GM06990 (cell line): ENCODE data around the gene SPEF1.

ENCODE experiments used
- DNase-seq: peaks from one replicate; pipeline ENCODE4 v3.0.0-alpha.2; 2011; ENCODE audit not compliant: insufficient read length; ENCODE audit errors: extremely low read depth
- H3K27me3 ChIP-seq: replicated peaks from 2 replicates; pipeline ENCODE4 v1.6.0; 2011; ENCODE audit warnings: low read length; ENCODE audit not compliant: control insufficient read depth, insufficient read depth
- H3K36me3 ChIP-seq: 2 replicates; pipeline ENCODE4 v1.5.1; 2011; ENCODE audit warnings: low read length; ENCODE audit not compliant: control insufficient read depth, insufficient read depth
- H3K4me3 ChIP-seq: replicated peaks from 2 replicates; pipeline ENCODE4 v1.5.1; 2011; ENCODE audit warnings: low read depth, mild to moderate bottlenecking, control low read depth, low read length
- TF ChIP-seq, protein P1 (sequence below): IDR thresholded peaks from 2 replicates; pipeline ENCODE4 v1.5.1; 2011; ENCODE audit warnings: low read length, control low read depth, mild to moderate bottlenecking, inconsistent platforms; ENCODE audit not compliant: insufficient read depth, poor library complexity, severe bottlenecking

Gene SPEF1

DNA sequence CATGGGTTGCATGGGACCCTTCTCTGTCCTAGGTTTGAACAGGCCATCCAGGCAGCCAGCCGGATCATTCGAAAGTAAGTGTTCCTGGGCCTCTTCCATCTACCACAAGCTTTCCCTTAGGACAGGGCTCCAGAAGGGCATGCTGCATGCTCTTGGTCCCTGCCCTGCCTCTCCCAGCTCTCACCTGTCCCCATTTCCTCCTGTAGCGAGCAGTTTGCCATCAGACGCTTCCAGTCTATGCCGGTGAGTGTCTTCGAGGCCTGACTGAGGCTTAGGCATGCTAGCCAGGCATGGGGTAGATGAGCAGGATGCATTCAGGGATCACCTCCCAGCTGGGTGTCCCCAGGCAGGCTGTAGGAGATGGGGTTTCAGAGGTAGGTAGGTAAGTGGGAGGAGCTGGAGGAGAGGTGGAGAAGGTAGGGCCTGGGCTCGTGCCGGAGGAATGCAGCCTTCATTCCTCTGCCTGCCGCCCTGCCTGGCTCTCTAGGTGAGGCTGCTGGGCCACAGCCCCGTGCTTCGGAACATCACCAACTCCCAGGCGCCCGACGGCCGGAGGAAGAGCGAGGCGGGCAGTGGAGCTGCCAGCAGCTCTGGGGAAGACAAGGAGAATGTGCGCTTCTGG, 19.1 kb upstream of the SPEF1 start:
- H3K36me3 ChIP-seq, result peaks cover 22% of the 10 kb centered on the region
- DNase-seq, result no peak
- no peak overlapping the region for H3K4me3 ChIP-seq
- TF ChIP-seq, protein P1, sequence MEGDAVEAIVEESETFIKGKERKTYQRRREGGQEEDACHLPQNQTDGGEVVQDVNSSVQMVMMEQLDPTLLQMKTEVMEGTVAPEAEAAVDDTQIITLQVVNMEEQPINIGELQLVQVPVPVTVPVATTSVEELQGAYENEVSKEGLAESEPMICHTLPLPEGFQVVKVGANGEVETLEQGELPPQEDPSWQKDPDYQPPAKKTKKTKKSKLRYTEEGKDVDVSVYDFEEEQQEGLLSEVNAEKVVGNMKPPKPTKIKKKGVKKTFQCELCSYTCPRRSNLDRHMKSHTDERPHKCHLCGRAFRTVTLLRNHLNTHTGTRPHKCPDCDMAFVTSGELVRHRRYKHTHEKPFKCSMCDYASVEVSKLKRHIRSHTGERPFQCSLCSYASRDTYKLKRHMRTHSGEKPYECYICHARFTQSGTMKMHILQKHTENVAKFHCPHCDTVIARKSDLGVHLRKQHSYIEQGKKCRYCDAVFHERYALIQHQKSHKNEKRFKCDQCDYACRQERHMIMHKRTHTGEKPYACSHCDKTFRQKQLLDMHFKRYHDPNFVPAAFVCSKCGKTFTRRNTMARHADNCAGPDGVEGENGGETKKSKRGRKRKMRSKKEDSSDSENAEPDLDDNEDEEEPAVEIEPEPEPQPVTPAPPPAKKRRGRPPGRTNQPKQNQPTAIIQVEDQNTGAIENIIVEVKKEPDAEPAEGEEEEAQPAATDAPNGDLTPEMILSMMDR, result no peak
- no peaks in the 10 kb centered on the region for H3K27me3 ChIP-seq

- Histone ChIP-seq H3K4me3 (no peak overlapping the region), H3K36me3 (peaks cover 13% of the 10 kb centered on the region), H3K27me3 (no peaks in the 10 kb centered on the region)
- no peak for DNase-seq
- TF ChIP-seq, protein P1, result no peak
Measured at GRCh38 chr20:3798908-3799248, 17.6 kb upstream of the SPEF1 start.

GRCh38 chr20:3798373-3798768, 17.1 kb upstream of the SPEF1 start:
- DNase-seq, result no peak
- Histone ChIP-seq H3K36me3 (peaks cover 8% of the 10 kb centered on the region), H3K4me3 (peak overlapping the region; percentile 16; the same call in 1 of the 2 replicates), H3K27me3 (no peaks in the 10 kb centered on the region)
- TF ChIP-seq, protein P1, result no peak

GRCh38 chr20:3797592-3798372, 16.5 kb upstream of the SPEF1 start:
- H3K36me3 ChIP-seq, result peaks cover 5% of the 10 kb centered on the region
- no peaks in the 10 kb centered on the region for H3K27me3 ChIP-seq
- no peak for DNase-seq
- TF ChIP-seq, protein P1, result no peak
- peak overlapping the region; percentile 82 for H3K4me3 ChIP-seq

GRCh38 chr20:3797226-3797545, 15.9 kb upstream of the SPEF1 start:
- Histone ChIP-seq H3K4me3 (peak overlapping the region; percentile 82), H3K27me3 (no peaks in the 10 kb centered on the region), H3K36me3 (peaks cover 3% of the 10 kb centered on the region)
- no peak for DNase-seq
- TF ChIP-seq, protein P1, result no peak
